Activated CD8-positive, alpha-beta memory T cell treated with anti-CD3 and anti-CD28 coated beads, Interleukin-2, amount 50 U/mL, for 24 hours (primary cell): ENCODE results near the gene LITAF.
"Not testable (repeated sequence)": the region's sequence is repeated elsewhere in the genome, so short reads cannot be mapped to it uniquely, and the experiment has no call there.

Source experiments
- DNase-seq: peaks from one replicate; pipeline ENCODE4 v3.0.0-alpha.2; 2020; ENCODE audit errors: extremely low read depth

Gene LITAF

DNA sequence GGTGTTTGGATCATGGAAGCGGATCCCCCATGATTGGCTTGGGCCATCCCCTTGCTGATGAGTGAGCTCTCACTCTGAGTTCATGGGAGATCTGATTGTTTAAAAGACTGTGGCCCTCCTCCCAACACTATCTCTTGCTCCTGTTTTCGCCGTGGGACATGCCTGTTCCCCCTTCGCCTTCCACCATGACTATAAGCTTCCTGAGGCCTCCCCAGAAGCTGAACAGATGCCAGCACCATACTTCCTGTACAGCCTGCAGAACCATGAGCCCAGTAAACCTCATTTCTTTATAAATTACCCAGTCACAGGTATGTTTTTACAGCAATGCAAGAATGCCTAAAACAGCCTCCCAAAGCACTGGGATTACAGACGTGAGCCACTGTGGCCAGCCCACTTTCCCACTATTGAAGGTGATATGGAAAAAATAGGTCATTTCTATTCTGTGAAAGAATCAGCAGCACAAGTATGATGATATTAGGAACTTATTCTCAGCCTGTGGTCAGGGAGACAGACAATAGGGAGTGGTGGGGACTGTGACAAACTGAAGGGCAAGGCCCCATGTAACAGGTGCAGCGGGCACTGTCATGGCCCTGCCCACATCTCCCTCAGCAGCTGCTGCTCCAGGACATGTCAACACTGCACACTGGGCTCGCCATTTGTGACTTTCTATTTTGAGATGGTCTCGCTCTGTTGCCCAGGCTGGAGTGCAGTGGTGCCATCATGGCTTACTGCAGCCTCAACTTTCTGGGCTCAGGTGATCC lies 33.7 kb upstream of the LITAF start:
- no peak for DNase-seq

DNA sequence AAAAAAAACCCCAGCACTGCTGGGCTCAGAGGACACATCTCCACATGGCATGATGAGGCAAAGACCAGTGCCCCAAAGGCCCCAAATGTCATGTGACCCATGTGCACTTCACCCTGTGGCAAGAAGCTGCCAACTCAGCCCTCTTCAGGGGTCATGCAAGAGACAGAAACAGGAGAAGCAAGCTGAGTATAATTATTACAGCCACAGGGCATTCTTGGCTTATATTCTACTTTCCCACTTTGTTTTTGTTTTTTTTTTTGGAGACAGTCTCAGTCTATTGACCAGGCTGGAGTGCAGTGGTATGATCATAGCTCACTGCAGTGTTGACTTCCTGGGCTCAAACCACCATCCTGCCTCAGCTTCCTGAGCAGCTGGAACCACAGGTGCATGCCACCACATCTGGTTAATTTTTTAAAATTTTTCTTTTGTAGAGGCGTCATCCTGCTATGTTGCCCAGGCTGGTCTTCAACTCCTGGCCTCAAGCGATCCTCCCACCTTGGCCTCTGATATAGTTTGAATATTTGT lies 32.7 kb upstream of the LITAF start:
- no peak for DNase-seq

DNA sequence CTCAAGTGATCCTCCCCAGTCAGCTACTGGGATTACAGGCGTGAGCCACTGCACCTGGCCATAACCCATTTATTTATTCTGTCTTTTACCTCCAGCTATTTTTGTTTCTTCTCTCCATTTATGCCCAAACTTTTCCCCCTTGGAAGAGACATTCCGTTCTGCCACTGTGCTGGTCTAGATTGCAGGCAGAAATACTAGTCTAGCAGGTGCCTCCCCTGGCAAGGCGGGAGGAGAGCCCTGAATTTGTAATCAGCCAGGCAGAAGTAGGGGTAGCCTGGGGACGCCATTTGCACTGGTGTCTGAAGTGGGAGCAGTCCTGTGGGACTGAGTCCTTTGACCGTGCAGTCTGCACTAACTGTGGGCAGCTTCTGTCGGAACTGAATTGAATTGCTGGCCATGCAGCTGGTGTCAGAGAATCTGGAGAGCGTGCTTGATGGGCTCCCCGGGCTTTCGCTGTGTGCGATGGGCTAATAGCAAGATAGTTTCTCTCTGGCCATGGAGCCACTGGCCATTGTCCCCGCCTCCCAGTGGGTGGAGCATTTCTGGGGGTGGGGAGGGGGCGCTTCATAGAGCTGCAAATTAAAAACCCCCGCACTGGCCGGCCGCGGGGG lies 31.5 kb upstream of the LITAF start:
- no peak for DNase-seq

DNA sequence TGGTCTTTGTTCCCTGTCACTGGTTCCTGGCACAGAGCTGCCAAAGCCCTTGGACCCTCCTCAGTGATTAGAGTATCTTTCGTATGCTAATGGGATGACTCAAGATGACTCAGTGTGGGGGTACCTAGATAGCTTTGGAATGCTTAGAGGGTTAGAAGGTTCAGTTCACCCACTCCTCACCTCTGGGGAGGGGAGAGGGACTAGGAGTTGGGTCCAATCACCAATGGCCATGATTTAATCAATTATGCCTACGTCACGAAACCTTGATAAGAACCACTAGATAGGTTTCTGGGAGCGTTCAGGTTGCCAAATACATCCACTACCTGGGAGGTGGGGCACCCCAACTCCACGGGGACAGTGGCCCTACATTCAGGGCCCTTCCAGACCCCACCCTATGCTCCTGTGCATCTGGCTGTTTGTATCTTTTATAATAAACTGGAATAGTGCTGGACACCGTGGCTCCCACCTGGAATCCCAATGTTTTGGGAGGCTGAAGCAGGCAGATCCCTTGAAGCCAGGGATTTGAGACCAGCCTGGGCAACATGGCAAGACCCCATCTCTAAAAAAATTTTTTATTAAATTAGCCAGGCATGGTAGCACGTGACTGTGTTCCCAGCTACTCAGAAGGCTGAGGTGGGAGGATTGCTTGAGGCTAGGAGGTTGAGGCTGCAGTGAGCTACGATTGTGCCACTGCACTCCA lies 29.2 kb upstream of the LITAF start:
- no peak for DNase-seq

DNA sequence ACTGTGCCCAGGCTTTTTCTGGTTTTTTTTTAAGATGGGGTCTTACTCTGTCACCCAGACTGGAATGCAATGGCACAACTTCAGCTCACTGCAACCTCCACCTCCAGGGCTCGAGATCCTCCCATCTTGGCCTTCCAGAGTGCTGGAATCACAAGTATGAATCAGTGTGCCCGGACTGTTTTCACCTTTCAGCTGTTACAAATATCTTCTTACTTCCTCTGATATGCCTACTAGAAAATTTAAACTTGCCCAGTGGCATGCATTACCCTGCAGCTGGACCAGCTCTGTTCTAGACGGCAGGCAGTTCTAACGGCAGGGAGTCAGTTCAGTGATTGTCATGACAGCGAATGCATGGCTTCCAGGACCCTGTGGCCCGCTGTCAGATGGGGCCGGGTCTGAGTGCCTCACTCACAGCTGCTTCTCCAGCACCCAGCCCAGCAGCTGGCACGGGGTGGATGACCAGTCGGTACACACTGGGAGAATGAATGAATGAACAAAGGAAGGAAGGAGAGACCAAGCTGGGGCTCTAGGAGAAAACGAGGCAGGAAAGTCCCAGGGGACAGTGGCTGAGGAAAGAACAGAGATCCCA lies 28.0 kb upstream of the LITAF start:
- DNase-seq: no peak

DNA sequence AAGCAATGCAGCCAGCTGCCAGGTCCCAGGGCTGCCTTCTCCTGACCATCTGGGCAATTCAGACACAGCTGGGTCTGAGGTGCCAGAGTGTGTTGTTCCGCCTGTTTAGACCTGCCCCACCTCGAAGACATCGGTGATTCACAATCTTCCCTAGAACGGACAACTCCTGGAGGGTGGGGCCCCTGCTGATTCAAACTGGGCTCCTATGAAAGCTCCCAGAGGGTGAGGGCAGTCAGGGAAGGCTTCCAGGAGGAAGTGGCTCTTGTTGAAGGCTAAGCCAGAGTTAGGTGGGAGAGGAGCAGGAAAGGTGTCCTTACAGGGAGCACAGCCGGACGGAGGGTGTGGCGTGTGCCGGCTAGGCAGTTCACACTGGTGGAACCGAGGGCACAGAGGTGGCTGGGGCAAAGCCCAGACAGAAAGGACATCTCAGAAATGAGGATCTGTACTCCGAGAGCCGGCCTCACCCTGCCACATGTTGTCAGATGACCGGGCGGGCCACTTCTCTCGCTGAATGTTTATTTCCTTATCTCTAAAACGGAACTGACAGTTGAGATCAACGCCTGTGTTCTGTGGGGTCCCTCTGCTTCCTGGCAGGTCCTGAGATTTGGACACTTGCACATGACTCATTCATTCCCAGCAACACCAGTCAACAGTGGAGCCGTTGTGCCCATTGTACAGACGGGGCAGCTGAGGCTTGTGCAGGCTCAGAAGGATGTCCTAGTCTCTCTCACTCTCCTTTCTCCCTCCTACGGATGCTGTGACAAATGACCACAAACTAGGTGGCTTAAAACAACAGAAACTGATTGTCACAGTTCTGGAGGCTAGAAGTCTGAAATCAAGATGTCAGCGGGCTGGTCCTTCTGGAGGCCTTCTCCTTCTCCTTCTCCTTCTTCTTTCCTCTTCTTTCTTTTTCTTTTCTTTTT lies 26.9 kb upstream of the LITAF start:
- no peak for DNase-seq

DNA sequence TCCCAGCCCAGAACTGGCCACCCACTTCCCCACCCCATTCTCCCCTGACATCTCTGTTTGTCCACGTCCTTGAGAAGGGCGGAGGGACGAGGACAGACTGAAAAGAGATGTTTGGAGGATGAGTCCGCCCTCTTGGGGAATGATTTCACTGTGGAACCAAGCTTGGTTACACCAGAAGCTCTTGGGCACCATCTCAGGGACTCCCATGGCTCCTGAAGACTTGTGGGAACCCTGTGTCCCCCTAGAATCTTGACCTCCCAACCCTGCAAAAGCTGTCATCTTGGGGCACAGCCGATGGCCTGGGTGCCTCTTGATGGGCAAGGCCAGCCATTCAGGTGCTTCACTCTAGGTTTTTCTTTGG lies 25.9 kb upstream of the LITAF start:
- DNase-seq: no peak

DNA sequence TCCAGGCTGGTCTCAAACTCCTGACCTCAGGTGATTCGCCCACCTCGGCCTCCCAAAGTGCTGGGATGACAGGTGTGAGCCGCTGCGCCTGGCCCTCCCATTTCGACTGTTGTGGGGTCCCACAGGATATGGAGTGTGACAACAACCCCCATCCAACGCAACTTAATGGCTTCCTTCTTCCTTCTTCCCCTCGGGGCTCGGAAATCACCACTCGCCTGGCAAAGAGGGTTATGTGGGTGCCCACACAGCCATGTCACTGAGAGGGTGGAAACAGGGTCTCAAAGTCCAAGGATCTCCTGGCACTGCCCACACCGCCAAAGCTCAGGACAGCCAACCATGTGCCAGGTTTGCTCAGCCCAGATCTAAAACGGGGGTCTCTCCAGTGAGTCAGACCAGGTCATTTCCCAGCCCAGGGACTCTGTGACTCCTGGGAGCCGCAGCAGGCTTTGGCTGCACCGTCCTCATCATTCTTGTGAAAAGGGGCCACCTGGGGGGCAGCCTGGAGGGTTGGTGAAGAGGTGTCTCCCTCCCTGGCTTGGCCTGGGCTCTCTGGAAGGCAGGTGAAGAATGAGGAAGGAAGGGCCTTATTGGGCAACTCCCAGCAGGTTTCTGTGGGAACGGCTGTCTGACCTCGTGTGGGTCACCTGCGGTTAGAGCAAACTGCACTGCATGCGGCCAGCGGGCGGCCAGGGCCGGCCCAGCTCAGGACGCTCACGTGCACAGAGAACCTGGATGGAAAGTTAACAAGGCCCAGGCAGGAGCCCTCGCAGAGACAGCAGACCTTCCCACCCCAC lies 25.3 kb upstream of the LITAF start:
- no peak for DNase-seq

DNA sequence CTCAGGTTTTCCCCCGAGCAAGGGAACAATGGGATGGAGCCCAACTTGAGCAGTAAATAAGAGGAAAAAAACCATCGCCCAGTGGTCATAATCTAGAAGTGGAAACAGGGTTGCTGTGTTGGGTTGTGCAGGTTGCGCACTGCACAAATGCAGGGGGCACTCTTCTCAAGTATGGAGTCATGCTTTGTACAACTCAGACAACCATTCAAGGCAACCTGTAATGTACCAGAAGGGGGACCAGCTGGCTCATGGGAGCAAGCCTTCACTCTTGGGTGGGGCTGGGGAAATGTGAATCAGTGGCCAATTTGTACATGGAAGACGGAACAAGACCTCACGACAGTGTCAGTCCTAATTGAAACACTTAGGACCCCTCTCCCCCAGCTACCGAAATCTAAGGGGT lies 23.9 kb upstream of the LITAF start:
- no peak for DNase-seq

DNA sequence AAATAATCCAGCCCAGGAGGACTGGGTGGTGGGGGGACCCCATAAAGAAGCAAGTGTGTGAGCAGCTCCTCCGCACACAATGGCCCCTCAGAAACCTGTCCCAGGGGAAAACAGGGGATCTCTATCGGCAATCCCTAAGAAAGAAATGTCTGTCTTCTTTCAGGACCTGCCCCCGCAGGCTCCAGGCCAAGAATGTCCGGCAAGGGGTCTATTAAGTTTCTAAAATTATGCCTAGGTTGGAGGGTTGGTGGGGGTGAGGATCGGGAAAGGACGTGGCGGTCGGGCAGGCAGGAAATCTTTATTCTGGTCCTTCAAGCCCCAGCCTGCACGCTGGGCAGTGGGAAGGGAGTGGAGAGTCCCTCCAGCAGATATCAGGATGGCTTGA lies 23.4 kb upstream of the LITAF start:
- DNase-seq: no peak

DNA sequence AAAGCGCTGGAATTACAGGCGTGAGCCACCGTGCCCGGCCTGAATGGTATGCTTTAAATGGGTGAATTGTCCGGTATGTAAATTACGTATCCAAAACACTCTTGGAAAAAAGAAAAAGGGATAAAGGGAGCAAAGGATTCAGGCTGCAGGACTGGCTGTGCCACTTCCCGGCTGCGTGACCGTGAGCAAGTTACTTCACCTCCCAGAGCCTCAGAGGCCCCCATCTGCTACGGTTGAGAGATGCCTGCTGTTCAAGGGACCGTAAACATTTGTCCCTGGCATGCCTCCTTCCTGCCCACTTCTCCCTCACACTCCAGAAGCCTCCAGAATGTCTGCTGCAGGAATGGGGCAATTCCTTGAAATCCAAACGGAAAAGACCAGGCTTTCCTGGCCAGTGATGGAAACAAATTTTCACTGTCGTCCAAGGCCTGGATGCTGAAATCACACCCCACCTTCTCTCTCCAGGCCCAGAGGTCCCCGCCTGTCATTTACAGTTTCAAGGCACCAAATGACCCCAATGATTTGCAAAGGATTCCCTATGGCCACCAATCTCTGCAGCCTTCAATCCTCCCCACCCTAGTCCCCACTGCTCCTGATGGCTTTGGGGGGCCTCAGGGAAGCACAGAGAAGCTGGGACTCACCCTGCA lies 22.9 kb upstream of the LITAF start:
- no peak for DNase-seq

DNA sequence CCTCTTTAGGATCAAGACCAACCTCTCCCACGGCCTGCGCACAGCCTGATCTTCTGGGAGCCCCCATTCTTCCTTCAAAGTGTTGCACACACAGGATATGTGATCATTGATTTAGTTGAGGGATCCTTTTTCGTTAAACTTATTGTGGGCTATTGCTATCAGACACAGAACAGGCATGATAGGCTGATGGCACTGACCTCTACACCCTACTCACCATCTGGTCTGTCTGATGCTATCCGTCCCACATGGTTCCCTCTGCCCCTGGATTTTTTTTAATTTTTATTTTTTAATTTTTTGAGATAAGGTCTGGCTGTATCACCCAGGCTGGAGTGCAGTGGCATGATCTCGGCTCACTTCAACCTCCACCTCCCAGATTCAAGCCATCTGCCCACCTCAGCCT lies 19.2 kb upstream of the LITAF start:
- no peak for DNase-seq

DNA sequence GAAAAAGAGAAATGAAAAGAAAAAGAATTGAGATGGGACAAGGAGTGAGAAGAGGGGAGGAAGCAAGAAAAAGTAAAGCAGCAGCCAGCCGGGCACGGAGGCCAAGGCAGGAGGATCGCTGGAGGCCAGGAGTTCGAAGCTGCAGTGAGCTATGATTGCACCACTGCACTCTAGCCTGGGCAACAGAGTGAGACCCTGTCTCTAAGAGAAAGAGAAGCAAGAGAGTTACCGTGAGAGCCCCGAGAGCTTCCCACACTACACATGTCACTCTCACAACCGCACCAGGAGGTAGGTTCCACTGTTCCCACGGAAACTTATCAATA lies 18.8 kb upstream of the LITAF start:
- no peak for DNase-seq

DNA sequence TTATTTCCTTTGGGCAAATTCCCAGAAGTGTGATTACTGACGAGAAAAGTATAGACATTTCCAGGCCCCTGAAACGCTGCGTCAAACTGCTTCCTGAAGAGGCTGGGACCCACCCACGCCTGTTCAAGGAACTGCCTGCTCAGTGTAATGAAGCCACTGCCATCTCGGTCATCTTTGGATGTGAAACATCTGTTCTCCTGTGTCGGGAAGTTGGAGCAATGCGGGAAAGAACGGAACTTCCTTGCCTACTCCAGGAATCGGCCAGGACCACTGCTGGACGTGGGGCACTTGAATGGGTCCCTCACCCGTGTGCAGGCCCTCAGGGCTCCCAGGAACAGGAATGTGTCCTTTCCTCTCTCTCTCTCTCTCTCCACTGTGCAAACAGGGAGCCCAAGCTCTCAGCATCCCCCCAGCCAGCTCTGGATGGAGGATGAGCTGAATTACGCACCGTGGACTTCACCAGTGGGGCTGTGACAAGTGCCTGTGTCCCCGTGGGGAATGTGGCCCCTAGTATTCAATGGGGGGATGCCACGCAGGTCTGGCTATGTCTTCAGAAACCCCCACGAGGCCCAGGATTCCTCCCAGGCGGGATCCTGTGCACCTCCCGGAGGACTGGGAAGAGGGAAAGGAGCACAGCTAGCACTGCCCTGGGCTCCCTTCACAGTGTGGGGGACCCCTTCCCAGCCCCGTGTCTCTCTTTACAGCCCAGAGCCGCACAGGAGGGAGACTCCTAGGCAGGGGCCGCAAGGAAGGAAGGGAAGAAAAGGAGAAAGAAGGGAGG lies 18.3 kb upstream of the LITAF start:
- no peak for DNase-seq

DNA sequence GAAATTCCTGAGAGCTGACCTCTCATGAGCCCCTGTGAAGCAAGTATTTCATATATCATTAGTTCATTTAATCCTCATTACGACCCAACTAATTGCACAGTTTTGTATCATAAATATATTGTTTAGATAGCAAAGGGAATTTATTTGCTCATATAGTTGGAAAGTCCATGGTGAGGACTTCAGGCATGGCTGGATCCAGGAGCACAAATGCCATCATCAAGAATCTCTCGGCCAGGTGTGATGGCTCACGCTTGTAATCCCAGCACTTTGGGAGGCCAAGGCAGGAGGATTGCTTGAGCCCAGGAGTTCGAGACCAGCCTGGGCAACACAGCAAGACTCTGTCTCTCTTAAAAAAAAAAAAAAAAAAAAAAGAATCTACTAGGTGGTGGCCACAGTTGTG lies 17.6 kb upstream of the LITAF start:
- DNase-seq: not testable (repeated sequence)

DNA sequence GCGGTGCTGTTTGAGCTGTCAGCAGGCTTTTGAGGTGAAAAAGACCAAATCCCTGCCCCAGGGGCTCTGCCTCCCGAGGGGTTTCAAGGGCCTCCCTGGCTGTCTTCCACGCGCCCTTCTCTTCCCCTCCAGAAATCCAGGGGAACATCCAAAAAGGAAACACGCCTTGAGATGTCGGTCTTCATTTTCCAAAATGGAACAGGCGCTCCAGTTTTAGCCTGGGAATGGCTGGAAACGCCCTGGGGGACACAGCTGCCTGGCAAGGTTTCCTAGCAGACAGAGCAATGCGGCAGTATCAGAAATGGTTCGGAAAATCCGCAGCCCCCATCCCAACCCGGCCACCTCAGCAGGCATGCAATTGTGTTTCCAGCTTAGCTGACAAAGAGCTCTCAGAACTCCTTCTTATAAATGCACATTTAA lies 16.6 kb upstream of the LITAF start:
- no peak for DNase-seq

DNA sequence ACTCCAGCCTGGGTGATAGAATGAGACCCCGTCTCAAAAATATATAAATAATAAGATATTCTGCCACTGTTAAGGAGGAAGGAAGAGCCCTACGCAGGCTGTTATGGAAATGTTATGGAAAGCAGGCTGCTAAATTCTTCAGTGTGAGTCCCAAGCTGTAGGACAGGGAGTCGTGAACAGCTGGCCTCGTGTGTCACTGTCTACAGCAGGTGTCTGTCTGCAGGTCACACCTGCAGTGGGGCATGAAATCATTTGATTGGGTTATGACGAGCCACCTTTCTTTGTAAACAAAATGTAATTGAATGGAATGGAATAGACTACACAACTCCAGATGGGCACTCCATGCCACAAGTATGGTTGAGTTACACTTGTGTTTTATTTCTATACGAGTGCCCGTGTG lies 15.6 kb upstream of the LITAF start:
- DNase-seq: no peak

DNA sequence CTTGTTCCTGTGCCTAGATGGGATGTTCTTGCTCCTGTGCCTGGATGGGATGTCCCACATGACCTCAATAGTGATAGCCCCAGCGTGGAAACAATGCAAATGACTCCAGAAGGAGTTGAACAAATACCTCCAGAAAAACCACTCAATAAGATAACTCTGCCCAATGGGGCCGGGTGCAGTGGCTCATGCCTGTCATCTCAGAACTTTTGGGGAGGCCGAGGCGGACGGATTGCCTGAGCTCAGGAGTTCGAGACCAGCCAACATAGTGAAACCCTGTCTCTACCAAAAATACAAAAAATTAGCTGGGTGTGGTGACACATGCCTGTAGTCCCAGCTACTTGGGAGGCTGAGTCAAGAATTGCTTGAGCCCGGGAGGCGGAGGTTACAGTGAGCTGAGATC lies 15.2 kb upstream of the LITAF start:
- no peak for DNase-seq

DNA sequence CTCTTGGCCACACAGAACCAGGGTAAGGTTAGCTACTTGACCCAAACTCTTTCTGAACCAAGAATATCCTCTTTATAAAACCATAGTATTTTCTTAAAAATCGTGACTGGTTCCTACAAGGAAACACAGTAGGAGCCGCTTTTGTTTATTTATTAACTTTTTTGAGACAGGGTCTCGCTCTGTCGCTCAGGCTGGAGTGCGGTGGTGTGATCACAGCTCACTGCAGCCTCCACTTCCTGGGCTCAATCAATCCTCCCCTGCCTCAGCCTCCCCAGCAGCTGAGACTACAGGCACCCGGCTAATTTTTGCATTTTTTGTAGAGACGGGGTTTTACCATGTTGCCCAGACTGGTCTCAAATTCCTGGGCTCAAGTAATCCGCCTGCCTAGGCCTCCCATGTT lies 14.7 kb upstream of the LITAF start:
- DNase-seq: no peak

DNA sequence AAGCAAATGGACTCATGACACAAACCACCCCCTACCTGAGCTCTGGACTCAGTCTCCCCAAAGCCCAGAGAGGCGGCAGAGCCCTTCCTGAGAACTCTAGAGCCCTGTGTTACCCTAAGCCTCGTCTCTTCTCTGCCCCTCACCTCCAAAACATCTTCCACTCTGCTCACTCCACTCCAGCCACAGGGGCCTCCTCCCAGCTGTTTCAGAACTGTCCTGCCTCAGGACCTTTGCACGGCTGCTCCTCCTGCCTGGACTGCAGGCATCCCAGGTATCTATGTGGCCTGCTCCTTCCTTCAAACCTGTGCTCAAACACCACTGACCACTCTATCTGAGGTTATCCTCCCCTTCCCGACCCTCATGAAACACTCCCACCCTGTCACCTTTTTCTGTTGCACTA lies 12.9 kb upstream of the LITAF start:
- no peak for DNase-seq
